Liver (tissue), 9 donors: ENCODE results near the gene CDKN2C. TPM values are rescaled to one million over a fixed set of nuclear protein-coding genes. Genes with fewer than 3 reads are reported as not detected.

Experiments used
- DNase-seq: peaks from one replicate; pipeline ENCODE4 v3.0.0-alpha.2; 2017; ENCODE audit warnings: low spot score
- H3K27ac ChIP-seq, 2 donors: one replicate each; pipeline ENCODE4 v1.7.0; 2013; ENCODE audit warnings: inconsistent platforms in 2 of 2, low read length in 2 of 2, control low read depth in 1 of 2, low read depth in 1 of 2, mild to moderate bottlenecking in 1 of 2
- H3K27me3 ChIP-seq, 4 donors: one replicate each; pipeline versions ENCODE4 v1.6.1 to v1.7.0; 2013; ENCODE audit warnings: low read length in 3 of 4, inconsistent platforms in 1 of 4, mild to moderate bottlenecking in 1 of 4, moderate library complexity in 1 of 4; ENCODE audit not compliant: control insufficient read depth in 4 of 4, insufficient read depth in 4 of 4
- H3K36me3 ChIP-seq, 4 donors: one replicate each; pipeline versions ENCODE4 v1.6.1 to v1.7.0; 2013; ENCODE audit warnings: low read length in 3 of 4, mild to moderate bottlenecking in 3 of 4, low read depth in 1 of 4, moderate library complexity in 1 of 4; ENCODE audit not compliant: control insufficient read depth in 4 of 4, insufficient read depth in 3 of 4
- H3K4me1 ChIP-seq, 4 donors: one replicate each; pipeline versions ENCODE4 v1.6.1 to v1.7.0; 2013; ENCODE audit warnings: low read length in 3 of 4, mild to moderate bottlenecking in 3 of 4, moderate library complexity in 1 of 4; ENCODE audit not compliant: control insufficient read depth in 4 of 4, insufficient read depth in 4 of 4
- H3K4me3 ChIP-seq, 3 donors: one replicate each; pipeline versions ENCODE4 v1.6.1 to v1.7.0; 2013; ENCODE audit warnings: low read length in 3 of 3, control low read depth in 1 of 3, low read depth in 1 of 3, mild to moderate bottlenecking in 1 of 3
- H3K9ac ChIP-seq, 2 donors: one replicate each; pipeline ENCODE4 v1.7.0; 2013; ENCODE audit warnings: low read length in 2 of 2, mild to moderate bottlenecking in 2 of 2, moderate library complexity in 2 of 2, control low read depth in 1 of 2, low read depth in 1 of 2
- H3K9me3 ChIP-seq, 4 donors: one replicate each; pipeline versions ENCODE4 v1.6.1 to v1.7.0; 2013; ENCODE audit warnings: low read length in 3 of 4; ENCODE audit not compliant: control insufficient read depth in 4 of 4
- CTCF ChIP-seq: fragments of 150-350 bp; IDR thresholded peaks from 2 replicates; pipeline ENCODE4 v1.5.1; 2017; ENCODE audit warnings: improper control_type of control experiment, low read depth, low read length; ENCODE audit not compliant: missing input control
- EGR1 ChIP-seq, 2 donors: IDR thresholded peaks; 2 replicates each; pipeline ENCODE4 v1.6.1; 2016 to 2018; ENCODE audit warnings: antibody characterized with exemption in 2 of 2, low read depth in 2 of 2
- FOXA1 ChIP-seq: IDR thresholded peaks from 2 replicates; pipeline ENCODE4 v1.6.1; 2016; ENCODE audit warnings: antibody characterized with exemption
- FOXA2 ChIP-seq: IDR thresholded peaks from 2 replicates; pipeline ENCODE4 v1.6.1; 2016; ENCODE audit warnings: antibody characterized with exemption
- GABPA ChIP-seq, 2 donors: IDR thresholded peaks in 1 of 2; conservative IDR thresholded peaks in 1 of 2; 2 replicates each; pipeline ENCODE4 v1.6.1; 2016; ENCODE audit warnings: antibody characterized with exemption in 2 of 2, mild to moderate bottlenecking in 1 of 2, moderate library complexity in 1 of 2
- HNF4A ChIP-seq, 2 donors: conservative IDR thresholded peaks; 2 replicates each; pipeline ENCODE4 v1.6.1; 2016; ENCODE audit warnings: antibody characterized with exemption in 2 of 2, mild to moderate bottlenecking in 2 of 2
- HNF4G ChIP-seq: IDR thresholded peaks from 2 replicates; pipeline ENCODE4 v1.6.1; 2016; ENCODE audit warnings: antibody characterized with exemption
- JUND ChIP-seq, 2 donors: IDR thresholded peaks; 2 replicates each; pipeline ENCODE4 v1.6.1; 2016; ENCODE audit warnings: antibody characterized with exemption in 2 of 2
- NR2F2 ChIP-seq: IDR thresholded peaks from 2 replicates; pipeline ENCODE4 v1.6.1; 2016; ENCODE audit warnings: antibody characterized with exemption
- RAD21 ChIP-seq, 2 donors: IDR thresholded peaks; 2 replicates each; pipeline ENCODE4 v1.6.1; 2016; ENCODE audit warnings: antibody characterized with exemption in 2 of 2, mild to moderate bottlenecking in 2 of 2
- RXRA ChIP-seq, 2 donors: IDR thresholded peaks; 2 replicates each; pipeline ENCODE4 v1.6.1; 2017 to 2018; ENCODE audit warnings: antibody characterized with exemption in 2 of 2, mild to moderate bottlenecking in 1 of 2
- SP1 ChIP-seq: IDR thresholded peaks from 2 replicates; pipeline ENCODE4 v1.6.1; 2018; ENCODE audit warnings: antibody characterized with exemption, mild to moderate bottlenecking
- TAF1 ChIP-seq: conservative IDR thresholded peaks from 2 replicates; pipeline ENCODE4 v1.6.1; 2016; ENCODE audit warnings: antibody characterized with exemption, mild to moderate bottlenecking
- WGBS: extraction: QIAGEN DNeasy Blood & Tissue Kit; methylation state at CpG from one replicate; pipeline ENCODE4 v1.1.7; 2013; 5-methylcytosine and 5-hydroxymethylcytosine counted together
- polyA plus RNA-seq, 2 donors: library from polyadenylated mRNA; stranded (reverse) in 1 of 2; unstranded in 1 of 2; fragments of 200-250 nt in 1 of 2; fragments of >200 nt in 1 of 2; fragmentation: Nextera tagmentation in 1 of 2; extraction: Ambion mirVana in 1 of 2; gene quantifications; one replicate each; pipeline versions ENCODE4 v1.2.1 to v1.2.3, GENCODE V29; 2013 to 2015
- total RNA-seq, 2 donors: library from RNA; depleted of rRNA; stranded (reverse); fragments of >200 nt; gene quantifications; one replicate each; pipeline ENCODE4 v1.2.3, GENCODE V29; 2014
- TF ChIP-seq, protein P1 (sequence below): IDR thresholded peaks from 2 replicates; pipeline ENCODE4 v1.6.1; 2016; ENCODE audit warnings: antibody characterized with exemption
- TF ChIP-seq, protein P2 (sequence below): IDR thresholded peaks from 2 replicates; pipeline ENCODE4 v1.6.1; 2016; ENCODE audit warnings: antibody characterized with exemption
- TF ChIP-seq, protein P3 (sequence below): IDR thresholded peaks from 2 replicates; pipeline ENCODE4 v1.6.1; 2016; ENCODE audit warnings: antibody characterized with exemption
- donor health status: healthy.
- donor health status: healthy.
- donor health status: healthy.
- donor health status: healthy.
- donor health status: healthy.

CDKN2C gene
- total and polyA plus RNA-seq, 4 donors = 1.9 to 27.4 (median 4.2) TPM

- H3K36me3 ChIP-seq = no peaks in the 10 kb centered on the region
- H3K27ac ChIP-seq = no peak overlapping the region
- 93% methylated on average over 13 of the region's 13 CpGs for WGBS
- H3K4me3 ChIP-seq = no peak overlapping the region
- H3K27me3 ChIP-seq = no peaks in the 10 kb centered on the region
- peaks cover 2 to 24% (median 16%) of the 10 kb centered on the region in 4 donors for H3K4me1 ChIP-seq
- no peak for DNase-seq
- no peaks in the 10 kb centered on the region for H3K9me3 ChIP-seq
- no peak for TF ChIP-seq TAF1
- TF ChIP-seq EGR1 (IDR thresholded peaks at IDR 0.05; ENCODE audit: low read depth in 2 of 2) = no peak
- TF ChIP-seq, protein P1, sequence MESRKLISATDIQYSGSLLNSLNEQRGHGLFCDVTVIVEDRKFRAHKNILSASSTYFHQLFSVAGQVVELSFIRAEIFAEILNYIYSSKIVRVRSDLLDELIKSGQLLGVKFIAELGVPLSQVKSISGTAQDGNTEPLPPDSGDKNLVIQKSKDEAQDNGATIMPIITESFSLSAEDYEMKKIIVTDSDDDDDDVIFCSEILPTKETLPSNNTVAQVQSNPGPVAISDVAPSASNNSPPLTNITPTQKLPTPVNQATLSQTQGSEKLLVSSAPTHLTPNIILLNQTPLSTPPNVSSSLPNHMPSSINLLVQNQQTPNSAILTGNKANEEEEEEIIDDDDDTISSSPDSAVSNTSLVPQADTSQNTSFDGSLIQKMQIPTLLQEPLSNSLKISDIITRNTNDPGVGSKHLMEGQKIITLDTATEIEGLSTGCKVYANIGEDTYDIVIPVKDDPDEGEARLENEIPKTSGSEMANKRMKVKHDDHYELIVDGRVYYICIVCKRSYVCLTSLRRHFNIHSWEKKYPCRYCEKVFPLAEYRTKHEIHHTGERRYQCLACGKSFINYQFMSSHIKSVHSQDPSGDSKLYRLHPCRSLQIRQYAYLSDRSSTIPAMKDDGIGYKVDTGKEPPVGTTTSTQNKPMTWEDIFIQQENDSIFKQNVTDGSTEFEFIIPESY = no peak
- TF ChIP-seq RAD21 (IDR thresholded peaks at IDR 0.05) = no peak
- no peak for TF ChIP-seq JUND (IDR thresholded peaks at IDR 0.05)
- no peak for TF ChIP-seq NR2F2
- TF ChIP-seq HNF4G = no peak
- TF ChIP-seq GABPA (IDR thresholded peaks at IDR 0.05 in 1 of 2, conservative IDR thresholded peaks at IDR 0.05 in 1 of 2) = no peak
- TF ChIP-seq FOXA2 = no peak
- no peak for TF ChIP-seq FOXA1
- TF ChIP-seq SP1 = no peak
- no peak for TF ChIP-seq CTCF
- TF ChIP-seq, protein P2, sequence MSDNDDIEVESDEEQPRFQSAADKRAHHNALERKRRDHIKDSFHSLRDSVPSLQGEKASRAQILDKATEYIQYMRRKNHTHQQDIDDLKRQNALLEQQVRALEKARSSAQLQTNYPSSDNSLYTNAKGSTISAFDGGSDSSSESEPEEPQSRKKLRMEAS = no peak
- no peak for TF ChIP-seq HNF4A (conservative IDR thresholded peaks at IDR 0.05)
- H3K9ac ChIP-seq = no peak overlapping the region
Observed at GRCh38 chr1:50973875-50974617, 4.0 kb downstream of the CDKN2C start.

- no peak for DNase-seq
- H3K4me1 ChIP-seq = peaks cover 2 to 27% (median 20%) of the 10 kb centered on the region in 4 donors
- TF ChIP-seq, protein P3, sequence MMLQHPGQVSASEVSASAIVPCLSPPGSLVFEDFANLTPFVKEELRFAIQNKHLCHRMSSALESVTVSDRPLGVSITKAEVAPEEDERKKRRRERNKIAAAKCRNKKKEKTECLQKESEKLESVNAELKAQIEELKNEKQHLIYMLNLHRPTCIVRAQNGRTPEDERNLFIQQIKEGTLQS = no peak
- TF ChIP-seq, protein P2 = no peak
- TF ChIP-seq RXRA (IDR thresholded peaks at IDR 0.05) (no peak), JUND (IDR thresholded peaks at IDR 0.05) (no peak)
- TF ChIP-seq, protein P1 = no peak
- no peak overlapping the region for H3K27ac ChIP-seq
- H3K9ac ChIP-seq = no peak overlapping the region
- no peaks in the 10 kb centered on the region for H3K27me3 ChIP-seq
- 99% methylated on average over 1 of the region's 1 CpG for WGBS
- H3K9me3 ChIP-seq = no peaks in the 10 kb centered on the region
- no peaks in the 10 kb centered on the region for H3K36me3 ChIP-seq
- no peak overlapping the region for H3K4me3 ChIP-seq
Observed at GRCh38 chr1:50974618-50974935, 4.5 kb downstream of the CDKN2C start.
